GM23338 (cell line): ENCODE results near the gene ZNF580. TPM values are rescaled to one million over a fixed set of nuclear protein-coding genes. Genes with fewer than 3 reads are reported as not detected.

Experiments used
- ATAC-seq: fragments of 200-7000 bp; cut with Tn5 transposase; 3 replicates; pipeline ENCODE4 v1.9.1; 2020
- DNase-seq: peaks from one replicate; pipeline ENCODE4 v3.0.0-alpha.2; 2015; ENCODE audit warnings: low spot score
- H2AFZ ChIP-seq: fragments of 200-600 bp; sonication (generic); 2 replicates; pipeline ENCODE4 v1.8.0; 2016; ENCODE audit warnings: antibody characterized with exemption, mild to moderate bottlenecking, moderate library complexity
- H3F3A ChIP-seq: fragments of 200-600 bp; sonication (generic); replicated peaks from 2 replicates; pipeline ENCODE4 v1.8.0; 2017; ENCODE audit warnings: antibody characterized with exemption, mixed run types, low read depth
- H3K27ac ChIP-seq: fragments of 200-600 bp; sonication (generic); 2 replicates; pipeline ENCODE4 v1.6.1; 2016; ENCODE audit warnings: low read depth
- H3K27me3 ChIP-seq: fragments of 200-600 bp; sonication (generic); 2 replicates; pipeline ENCODE4 v1.8.0; 2016; ENCODE audit warnings: mild to moderate bottlenecking, mixed run types, moderate library complexity; ENCODE audit not compliant: insufficient read depth
- H3K36me3 ChIP-seq: fragments of 200-600 bp; sonication (generic); 2 replicates; pipeline ENCODE4 v1.8.0; 2016; ENCODE audit warnings: mild to moderate bottlenecking; ENCODE audit not compliant: insufficient read depth
- H3K4me1 ChIP-seq: fragments of 200-600 bp; sonication (generic); 2 replicates; pipeline ENCODE4 v1.8.0; 2016; ENCODE audit warnings: mild to moderate bottlenecking, moderate library complexity; ENCODE audit not compliant: insufficient read depth
- H3K4me2 ChIP-seq: fragments of 200-600 bp; sonication (generic); 2 replicates; pipeline ENCODE4 v1.7.1; 2017; ENCODE audit warnings: mixed run types
- H3K4me3 ChIP-seq: fragments of 200-600 bp; sonication (generic); 2 replicates; pipeline ENCODE4 v1.6.1; 2016; ENCODE audit warnings: mixed run types
- H3K79me2 ChIP-seq: fragments of 200-600 bp; sonication (generic); replicated peaks from 2 replicates; pipeline ENCODE4 v1.8.0; 2017; ENCODE audit warnings: mild to moderate bottlenecking; ENCODE audit not compliant: insufficient read depth
- H3K9me2 ChIP-seq: fragments of 200-600 bp; sonication (generic); 2 replicates; pipeline ENCODE4 v1.8.0; 2017; ENCODE audit not compliant: insufficient read depth
- H4K20me1 ChIP-seq: fragments of 200-600 bp; sonication (generic); replicated peaks from 2 replicates; pipeline ENCODE4 v1.8.0; 2017; ENCODE audit warnings: mild to moderate bottlenecking; ENCODE audit not compliant: insufficient read depth
- H3K27ac Mint-ChIP-seq: 2 replicates; pipeline ENCODE4 v1.8.0; 2020; ENCODE audit warnings: inconsistent platforms, mild to moderate bottlenecking, moderate library complexity, mixed read lengths
- H3K27me3 Mint-ChIP-seq: 3 replicates; pipeline ENCODE4 v1.8.0; 2022; ENCODE audit warnings: low read depth, mild to moderate bottlenecking, moderate library complexity, mixed read lengths, inconsistent platforms; ENCODE audit not compliant: insufficient read depth, poor library complexity
- H3K36me3 Mint-ChIP-seq: 3 replicates; pipeline ENCODE4 v1.8.0; 2021; ENCODE audit warnings: low read depth, mild to moderate bottlenecking, inconsistent platforms, moderate library complexity, mixed read lengths
- H3K4me1 Mint-ChIP-seq: 3 replicates; pipeline ENCODE4 v1.8.0; 2020; ENCODE audit warnings: mild to moderate bottlenecking, inconsistent platforms, mixed read lengths
- H3K4me3 Mint-ChIP-seq: 3 replicates; pipeline ENCODE4 v1.8.0; 2021; ENCODE audit warnings: moderate library complexity, mild to moderate bottlenecking, inconsistent platforms, mixed read lengths
- H3K9me3 Mint-ChIP-seq: 3 replicates; pipeline ENCODE4 v1.8.0; 2020; ENCODE audit warnings: moderate library complexity, mild to moderate bottlenecking, inconsistent platforms, mixed read lengths
- CREB1 ChIP-seq: fragments of 250-450 bp; sonication (Bioruptor Pico); IDR thresholded peaks from 2 replicates; pipeline ENCODE4 v1.5.0; 2020; ENCODE audit warnings: low read depth, mild to moderate bottlenecking, moderate library complexity
- CTCF ChIP-seq, 2 experiments: fragments of 200-600 bp in 1 of 2; sonication (generic) in 1 of 2; conservative IDR thresholded peaks; 2 replicates each; pipeline versions ENCODE4 v1.5.1 to v1.6.1; 2016 to 2017; ENCODE audit warnings: antibody characterized with exemption in 2 of 2, low read depth in 2 of 2, mild to moderate bottlenecking in 2 of 2, moderate library complexity in 1 of 2
- EZH2 ChIP-seq: fragments of 200-600 bp; sonication (generic); IDR thresholded peaks from one replicate; pipeline ENCODE4 v1.8.0; 2017; ENCODE audit warnings: antibody characterized with exemption, mild to moderate bottlenecking, low read depth; ENCODE audit not compliant: unreplicated experiment
- EZH2phosphoT487 ChIP-seq: fragments of 200-600 bp; sonication (generic); IDR thresholded peaks from one replicate; pipeline ENCODE4 v1.8.1; 2018; ENCODE audit warnings: antibody characterized with exemption; ENCODE audit not compliant: unreplicated experiment
- JUNB ChIP-seq: IDR thresholded peaks from one replicate; pipeline ENCODE4 v1.6.1; 2016; ENCODE audit warnings: antibody characterized with exemption; ENCODE audit not compliant: unreplicated experiment
- NANOG ChIP-seq: IDR thresholded peaks from 2 replicates; pipeline ENCODE4 v1.6.1; 2016; ENCODE audit warnings: antibody characterized with exemption, borderline replicate concordance
- POLR2AphosphoS5 ChIP-seq: IDR thresholded peaks from 2 replicates; pipeline ENCODE4 v1.6.1; 2016; ENCODE audit warnings: antibody characterized with exemption, low read depth
- STAT1 ChIP-seq: IDR thresholded peaks from one replicate; pipeline ENCODE4 v1.6.1; 2016; ENCODE audit warnings: antibody characterized with exemption; ENCODE audit not compliant: unreplicated experiment
- ZNF114 ChIP-seq: fragments of 250-450 bp; sonication (Bioruptor Pico); IDR thresholded peaks from 2 replicates; pipeline ENCODE4 v1.5.0; 2020; ENCODE audit warnings: mild to moderate bottlenecking, moderate library complexity
- ZNF331 ChIP-seq: fragments of 250-450 bp; sonication (Bioruptor Pico); IDR thresholded peaks from 2 replicates; pipeline ENCODE4 v1.5.0; 2020; ENCODE audit warnings: low read depth, mild to moderate bottlenecking, moderate library complexity
- ZNF462 ChIP-seq: fragments of 250-450 bp; sonication (Bioruptor Pico); IDR thresholded peaks from 2 replicates; pipeline ENCODE4 v1.5.0; 2020; ENCODE audit warnings: mild to moderate bottlenecking, moderate library complexity
- polyA plus RNA-seq: library from polyadenylated mRNA; unstranded; fragments of >200 nt; fragmentation: Nextera tagmentation; extraction: Ambion mirVana; gene quantifications from 2 replicates; pipeline ENCODE4 v1.2.1, GENCODE V29; 2016
- total RNA-seq: library from RNA; depleted of rRNA; stranded (reverse); fragments of >200 nt; shearing (Covaris generic); gene quantifications from 2 replicates; pipeline ENCODE4 v1.2.3, GENCODE V29; 2014
- TF ChIP-seq, protein P1 (sequence below): IDR thresholded peaks from 2 replicates; pipeline ENCODE4 v1.6.1; 2016; ENCODE audit warnings: antibody characterized with exemption
- TF ChIP-seq, protein P2 (sequence below): IDR thresholded peaks from one replicate; pipeline ENCODE4 v1.6.1; 2018; ENCODE audit warnings: antibody characterized with exemption; ENCODE audit not compliant: unreplicated experiment

ZNF580 gene
- total and polyA plus RNA-seq, 2 experiments from 2014 or later: 18.7 to 23.6 TPM

DNA sequence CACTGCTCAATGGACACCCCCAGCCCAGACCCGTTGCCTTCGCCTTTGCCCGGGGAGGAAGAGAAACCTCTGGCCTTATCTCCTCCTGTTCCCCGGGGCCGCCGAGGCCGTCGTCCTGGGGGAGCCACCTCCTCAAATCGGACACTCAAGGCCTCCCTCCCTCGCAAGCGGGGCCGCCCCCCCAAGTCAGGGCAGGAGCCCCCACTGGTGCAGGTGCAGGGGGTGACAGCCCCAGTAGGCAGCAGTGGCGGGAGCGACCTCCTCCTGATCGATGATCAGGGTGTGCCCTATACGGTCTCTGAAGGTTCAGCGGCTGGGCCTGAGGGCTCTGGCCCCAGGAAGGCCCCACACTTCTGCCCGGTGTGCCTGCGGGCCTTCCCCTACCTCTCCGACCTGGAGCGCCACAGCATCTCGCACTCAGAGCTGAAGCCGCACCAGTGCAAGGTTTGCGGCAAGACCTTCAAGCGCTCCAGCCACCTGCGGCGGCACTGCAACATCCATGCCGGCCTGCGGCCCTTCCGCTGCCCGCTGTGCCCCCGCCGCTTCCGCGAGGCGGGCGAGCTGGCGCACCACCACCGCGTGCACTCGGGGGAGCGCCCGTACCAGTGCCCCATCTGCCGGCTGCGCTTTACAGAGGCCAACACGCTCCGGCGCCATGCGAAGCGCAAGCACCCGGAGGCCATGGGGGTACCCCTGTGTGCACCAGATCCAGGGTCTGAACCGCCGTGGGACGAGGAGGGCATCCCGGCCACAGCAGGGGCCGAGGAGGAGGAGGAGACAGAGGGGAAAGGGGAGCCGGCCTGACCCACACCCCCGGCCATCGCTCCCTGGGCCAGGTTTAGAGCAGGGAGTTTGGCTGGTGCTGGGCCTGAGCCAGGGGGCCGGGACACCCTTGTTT is 38.4 kb upstream of the ZNF580 start:
- Histone ChIP-seq H3K4me2 (no peak overlapping the region), H3K27ac (no peak overlapping the region), H3F3A (peaks cover 22% of the 10 kb centered on the region), H3K79me2 (peaks cover 9% of the 10 kb centered on the region), H3K4me3 (no peak overlapping the region), H4K20me1 (peaks cover 4% of the 10 kb centered on the region; the same call in 1 of the 2 replicates), H3K9me2 (no peaks in the 10 kb centered on the region), H3K4me1 (peaks cover 22% of the 10 kb centered on the region), H3K27me3 (no peaks in the 10 kb centered on the region), H3K36me3 (no peaks in the 10 kb centered on the region), H2AFZ (no peak overlapping the region)
- TF ChIP-seq STAT1 (no peak), CREB1 (CRISPR knock-in tag) (no peak), ZNF331 (CRISPR knock-in tag) (no peak), EZH2 (no peak), ZNF114 (CRISPR knock-in tag) (no peak), NANOG (no peak), JUNB (no peak), ZNF462 (CRISPR knock-in tag) (no peak), CTCF (conservative IDR thresholded peaks at IDR 0.05; ENCODE audit: low read depth in 2 of 2) (no peak), POLR2AphosphoS5 (no peak), EZH2phosphoT487 (no peak)
- TF ChIP-seq, protein P1, sequence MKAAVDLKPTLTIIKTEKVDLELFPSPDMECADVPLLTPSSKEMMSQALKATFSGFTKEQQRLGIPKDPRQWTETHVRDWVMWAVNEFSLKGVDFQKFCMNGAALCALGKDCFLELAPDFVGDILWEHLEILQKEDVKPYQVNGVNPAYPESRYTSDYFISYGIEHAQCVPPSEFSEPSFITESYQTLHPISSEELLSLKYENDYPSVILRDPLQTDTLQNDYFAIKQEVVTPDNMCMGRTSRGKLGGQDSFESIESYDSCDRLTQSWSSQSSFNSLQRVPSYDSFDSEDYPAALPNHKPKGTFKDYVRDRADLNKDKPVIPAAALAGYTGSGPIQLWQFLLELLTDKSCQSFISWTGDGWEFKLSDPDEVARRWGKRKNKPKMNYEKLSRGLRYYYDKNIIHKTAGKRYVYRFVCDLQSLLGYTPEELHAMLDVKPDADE: no peak
- TF ChIP-seq, protein P2, sequence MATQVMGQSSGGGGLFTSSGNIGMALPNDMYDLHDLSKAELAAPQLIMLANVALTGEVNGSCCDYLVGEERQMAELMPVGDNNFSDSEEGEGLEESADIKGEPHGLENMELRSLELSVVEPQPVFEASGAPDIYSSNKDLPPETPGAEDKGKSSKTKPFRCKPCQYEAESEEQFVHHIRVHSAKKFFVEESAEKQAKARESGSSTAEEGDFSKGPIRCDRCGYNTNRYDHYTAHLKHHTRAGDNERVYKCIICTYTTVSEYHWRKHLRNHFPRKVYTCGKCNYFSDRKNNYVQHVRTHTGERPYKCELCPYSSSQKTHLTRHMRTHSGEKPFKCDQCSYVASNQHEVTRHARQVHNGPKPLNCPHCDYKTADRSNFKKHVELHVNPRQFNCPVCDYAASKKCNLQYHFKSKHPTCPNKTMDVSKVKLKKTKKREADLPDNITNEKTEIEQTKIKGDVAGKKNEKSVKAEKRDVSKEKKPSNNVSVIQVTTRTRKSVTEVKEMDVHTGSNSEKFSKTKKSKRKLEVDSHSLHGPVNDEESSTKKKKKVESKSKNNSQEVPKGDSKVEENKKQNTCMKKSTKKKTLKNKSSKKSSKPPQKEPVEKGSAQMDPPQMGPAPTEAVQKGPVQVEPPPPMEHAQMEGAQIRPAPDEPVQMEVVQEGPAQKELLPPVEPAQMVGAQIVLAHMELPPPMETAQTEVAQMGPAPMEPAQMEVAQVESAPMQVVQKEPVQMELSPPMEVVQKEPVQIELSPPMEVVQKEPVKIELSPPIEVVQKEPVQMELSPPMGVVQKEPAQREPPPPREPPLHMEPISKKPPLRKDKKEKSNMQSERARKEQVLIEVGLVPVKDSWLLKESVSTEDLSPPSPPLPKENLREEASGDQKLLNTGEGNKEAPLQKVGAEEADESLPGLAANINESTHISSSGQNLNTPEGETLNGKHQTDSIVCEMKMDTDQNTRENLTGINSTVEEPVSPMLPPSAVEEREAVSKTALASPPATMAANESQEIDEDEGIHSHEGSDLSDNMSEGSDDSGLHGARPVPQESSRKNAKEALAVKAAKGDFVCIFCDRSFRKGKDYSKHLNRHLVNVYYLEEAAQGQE: no peak
- Mint-ChIP-seq H3K4me3 (no peak overlapping the region), H3K36me3 (peaks cover 12% of the 10 kb centered on the region), H3K27me3 (peaks cover 41% of the 10 kb centered on the region), H3K9me3 (peaks cover 6% of the 10 kb centered on the region), H3K27ac (no peak overlapping the region), H3K4me1 (peaks cover 40% of the 10 kb centered on the region)
- DNase-seq (no peak), ATAC-seq (no peak)
